HEK293 (cell line): Measurements from ENCODE around the gene ASAP2.

Source experiments
- ZBTB1 ChIP-seq: fragments of 450-650 bp; formaldehyde crosslinking; IDR thresholded peaks from 2 replicates; pipeline ENCODE4 v1.5.1; 2016; ENCODE audit warnings: missing biosample characterization, missing genetic modification characterization
- ZNF138 ChIP-seq: fragments of 450-650 bp; formaldehyde crosslinking; IDR thresholded peaks from 2 replicates; pipeline ENCODE4 v1.5.1; 2016; ENCODE audit warnings: missing biosample characterization, missing genetic modification characterization, borderline replicate concordance
- ZNF791 ChIP-seq: fragments of 450-650 bp; formaldehyde crosslinking; IDR thresholded peaks from 2 replicates; pipeline ENCODE4 v1.5.1; 2016; ENCODE audit warnings: missing biosample characterization, missing genetic modification characterization
- TF ChIP-seq, protein P1 (sequence below): fragments of 450-650 bp; formaldehyde crosslinking; IDR thresholded peaks from 2 replicates; pipeline ENCODE4 v1.5.1; 2017; ENCODE audit warnings: missing biosample characterization, mild to moderate bottlenecking, missing genetic modification characterization, moderate library complexity
- TF ChIP-seq, protein P2 (sequence below): fragments of 450-650 bp; formaldehyde crosslinking; IDR thresholded peaks from 2 replicates; pipeline ENCODE4 v1.5.1; 2016; ENCODE audit warnings: missing biosample characterization, missing genetic modification characterization
- TF ChIP-seq, protein P3 (sequence below): sonication (generic); formaldehyde crosslinking; IDR thresholded peaks from 2 replicates; pipeline ENCODE4 v1.8.1; 2022; ENCODE audit warnings: mild to moderate bottlenecking, moderate library complexity, missing genetic modification reagents
- TF ChIP-seq, protein P4 (sequence below): fragments of 450-650 bp; formaldehyde crosslinking; IDR thresholded peaks from 2 replicates; pipeline ENCODE4 v1.5.1; 2016; ENCODE audit warnings: missing biosample characterization, missing genetic modification characterization

DNA sequence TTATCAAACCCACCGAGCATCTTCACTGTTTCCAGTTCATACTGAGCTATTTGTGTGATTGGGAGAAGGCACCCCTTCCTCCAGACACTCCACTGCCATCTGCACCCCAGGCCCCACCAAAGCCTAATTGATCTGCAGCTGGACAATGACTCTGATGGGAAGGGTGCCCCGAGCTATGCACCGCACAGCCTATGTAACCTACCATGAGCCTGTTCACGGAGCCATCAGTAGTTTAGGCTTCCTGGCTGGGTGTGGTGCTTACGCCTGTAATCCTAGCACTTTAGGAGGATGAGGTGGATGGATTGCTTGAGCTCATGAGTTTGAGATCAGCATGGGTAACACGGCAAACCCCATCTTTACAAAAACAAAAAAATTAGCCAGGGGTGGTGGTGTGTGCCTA is 17.8 kb upstream of the ASAP2 start:
- TF ChIP-seq ZNF791 (tag by site-specific recombination) (no peak), ZBTB1 (tag by site-specific recombination) (no peak), ZNF138 (tag by site-specific recombination) (no peak)
- TF ChIP-seq, protein P1, sequence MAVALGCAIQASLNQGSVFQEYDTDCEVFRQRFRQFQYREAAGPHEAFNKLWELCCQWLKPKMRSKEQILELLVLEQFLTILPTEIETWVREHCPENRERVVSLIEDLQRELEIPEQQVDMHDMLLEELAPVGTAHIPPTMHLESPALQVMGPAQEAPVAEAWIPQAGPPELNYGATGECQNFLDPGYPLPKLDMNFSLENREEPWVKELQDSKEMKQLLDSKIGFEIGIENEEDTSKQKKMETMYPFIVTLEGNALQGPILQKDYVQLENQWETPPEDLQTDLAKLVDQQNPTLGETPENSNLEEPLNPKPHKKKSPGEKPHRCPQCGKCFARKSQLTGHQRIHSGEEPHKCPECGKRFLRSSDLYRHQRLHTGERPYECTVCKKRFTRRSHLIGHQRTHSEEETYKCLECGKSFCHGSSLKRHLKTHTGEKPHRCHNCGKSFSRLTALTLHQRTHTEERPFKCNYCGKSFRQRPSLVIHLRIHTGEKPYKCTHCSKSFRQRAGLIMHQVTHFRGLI (tag by site-specific recombination) = no peak
- TF ChIP-seq, protein P2, sequence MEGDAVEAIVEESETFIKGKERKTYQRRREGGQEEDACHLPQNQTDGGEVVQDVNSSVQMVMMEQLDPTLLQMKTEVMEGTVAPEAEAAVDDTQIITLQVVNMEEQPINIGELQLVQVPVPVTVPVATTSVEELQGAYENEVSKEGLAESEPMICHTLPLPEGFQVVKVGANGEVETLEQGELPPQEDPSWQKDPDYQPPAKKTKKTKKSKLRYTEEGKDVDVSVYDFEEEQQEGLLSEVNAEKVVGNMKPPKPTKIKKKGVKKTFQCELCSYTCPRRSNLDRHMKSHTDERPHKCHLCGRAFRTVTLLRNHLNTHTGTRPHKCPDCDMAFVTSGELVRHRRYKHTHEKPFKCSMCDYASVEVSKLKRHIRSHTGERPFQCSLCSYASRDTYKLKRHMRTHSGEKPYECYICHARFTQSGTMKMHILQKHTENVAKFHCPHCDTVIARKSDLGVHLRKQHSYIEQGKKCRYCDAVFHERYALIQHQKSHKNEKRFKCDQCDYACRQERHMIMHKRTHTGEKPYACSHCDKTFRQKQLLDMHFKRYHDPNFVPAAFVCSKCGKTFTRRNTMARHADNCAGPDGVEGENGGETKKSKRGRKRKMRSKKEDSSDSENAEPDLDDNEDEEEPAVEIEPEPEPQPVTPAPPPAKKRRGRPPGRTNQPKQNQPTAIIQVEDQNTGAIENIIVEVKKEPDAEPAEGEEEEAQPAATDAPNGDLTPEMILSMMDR (tag by site-specific recombination) = no peak
- TF ChIP-seq, protein P3, sequence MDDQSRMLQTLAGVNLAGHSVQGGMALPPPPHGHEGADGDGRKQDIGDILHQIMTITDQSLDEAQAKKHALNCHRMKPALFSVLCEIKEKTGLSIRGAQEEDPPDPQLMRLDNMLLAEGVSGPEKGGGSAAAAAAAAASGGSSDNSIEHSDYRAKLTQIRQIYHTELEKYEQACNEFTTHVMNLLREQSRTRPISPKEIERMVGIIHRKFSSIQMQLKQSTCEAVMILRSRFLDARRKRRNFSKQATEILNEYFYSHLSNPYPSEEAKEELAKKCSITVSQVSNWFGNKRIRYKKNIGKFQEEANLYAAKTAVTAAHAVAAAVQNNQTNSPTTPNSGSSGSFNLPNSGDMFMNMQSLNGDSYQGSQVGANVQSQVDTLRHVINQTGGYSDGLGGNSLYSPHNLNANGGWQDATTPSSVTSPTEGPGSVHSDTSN (CRISPR knock-in tag) = no peak
- TF ChIP-seq, protein P4, sequence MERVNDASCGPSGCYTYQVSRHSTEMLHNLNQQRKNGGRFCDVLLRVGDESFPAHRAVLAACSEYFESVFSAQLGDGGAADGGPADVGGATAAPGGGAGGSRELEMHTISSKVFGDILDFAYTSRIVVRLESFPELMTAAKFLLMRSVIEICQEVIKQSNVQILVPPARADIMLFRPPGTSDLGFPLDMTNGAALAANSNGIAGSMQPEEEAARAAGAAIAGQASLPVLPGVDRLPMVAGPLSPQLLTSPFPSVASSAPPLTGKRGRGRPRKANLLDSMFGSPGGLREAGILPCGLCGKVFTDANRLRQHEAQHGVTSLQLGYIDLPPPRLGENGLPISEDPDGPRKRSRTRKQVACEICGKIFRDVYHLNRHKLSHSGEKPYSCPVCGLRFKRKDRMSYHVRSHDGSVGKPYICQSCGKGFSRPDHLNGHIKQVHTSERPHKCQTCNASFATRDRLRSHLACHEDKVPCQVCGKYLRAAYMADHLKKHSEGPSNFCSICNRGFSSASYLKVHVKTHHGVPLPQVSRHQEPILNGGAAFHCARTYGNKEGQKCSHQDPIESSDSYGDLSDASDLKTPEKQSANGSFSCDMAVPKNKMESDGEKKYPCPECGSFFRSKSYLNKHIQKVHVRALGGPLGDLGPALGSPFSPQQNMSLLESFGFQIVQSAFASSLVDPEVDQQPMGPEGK (tag by site-specific recombination) = no peak
